SK-N-SH treated with all-trans-retinoic acid at 6 μM for 48 hours (cell line): Measurements from ENCODE around the gene HECTD3.

Experiments used
- ATAC-seq: fragments of 200-7000 bp; cut with Tn5 transposase; 3 replicates; pipeline ENCODE4 v1.9.1; 2020; ENCODE audit warnings: mild to moderate bottlenecking, moderate library complexity
- ARNTL ChIP-seq: fragments of 450-650 bp; formaldehyde crosslinking; IDR thresholded peaks from 2 replicates; pipeline ENCODE4 v1.5.0; 2020; ENCODE audit warnings: low read depth, mild to moderate bottlenecking, moderate library complexity, borderline replicate concordance
- BACH2 ChIP-seq: fragments of 250-450 bp; sonication (Bioruptor Pico); IDR thresholded peaks from 2 replicates; pipeline ENCODE4 v1.9.0; 2021; ENCODE audit warnings: mild to moderate bottlenecking, borderline replicate concordance
- CREB5 ChIP-seq: fragments of 250-450 bp; sonication (Bioruptor Pico); IDR thresholded peaks from 2 replicates; pipeline ENCODE4 v1.5.1; 2020; ENCODE audit warnings: low read depth, mild to moderate bottlenecking, moderate library complexity
- CSDC2 ChIP-seq: fragments of 250-450 bp; sonication (Bioruptor Pico); IDR thresholded peaks from 2 replicates; pipeline ENCODE4 v1.5.0; 2020; ENCODE audit warnings: mild to moderate bottlenecking, moderate library complexity
- CSRNP3 ChIP-seq: fragments of 250-450 bp; sonication (Bioruptor Pico); IDR thresholded peaks from 2 replicates; pipeline ENCODE4 v1.5.1; 2021; ENCODE audit warnings: mild to moderate bottlenecking, moderate library complexity
- ESRRG ChIP-seq: fragments of 250-450 bp; sonication (Bioruptor Pico); IDR thresholded peaks from 2 replicates; pipeline ENCODE4 v1.6.1; 2021; ENCODE audit warnings: mild to moderate bottlenecking
- ISL1 ChIP-seq: fragments of 250-450 bp; sonication (Bioruptor Pico); IDR thresholded peaks from 2 replicates; pipeline ENCODE4 v2.1.2; 2022; ENCODE audit warnings: mild to moderate bottlenecking, moderate library complexity
- OSR1 ChIP-seq: fragments of 250-450 bp; sonication (Bioruptor Pico); IDR thresholded peaks from 2 replicates; pipeline ENCODE4 v1.8.0; 2022; ENCODE audit warnings: moderate library complexity, mild to moderate bottlenecking, inconsistent platforms
- PATZ1 ChIP-seq: fragments of 250-450 bp; sonication (Bioruptor Pico); IDR thresholded peaks from 2 replicates; pipeline ENCODE4 v1.8.0; 2020; ENCODE audit warnings: mild to moderate bottlenecking, moderate library complexity, borderline replicate concordance
- POU6F1 ChIP-seq: fragments of 250-450 bp; sonication (Bioruptor Pico); IDR thresholded peaks from 2 replicates; pipeline ENCODE4 v1.8.0; 2021; ENCODE audit warnings: low read depth, mild to moderate bottlenecking, moderate library complexity, borderline replicate concordance
- SNAI2 ChIP-seq: fragments of 250-450 bp; sonication (Bioruptor Pico); IDR thresholded peaks from 2 replicates; pipeline ENCODE4 v1.5.0; 2020; ENCODE audit warnings: mild to moderate bottlenecking, moderate library complexity
- TCF4 ChIP-seq: fragments of 250-450 bp; sonication (Bioruptor Pico); IDR thresholded peaks from 2 replicates; pipeline ENCODE4 v1.8.0; 2021; ENCODE audit warnings: mild to moderate bottlenecking, moderate library complexity, borderline replicate concordance
- TSHZ2 ChIP-seq: fragments of 250-450 bp; sonication (Bioruptor Pico); IDR thresholded peaks from 2 replicates; pipeline ENCODE4 v1.5.0; 2020; ENCODE audit warnings: mild to moderate bottlenecking, moderate library complexity
- ZC3H10 ChIP-seq: fragments of 250-450 bp; sonication (Bioruptor Pico); IDR thresholded peaks from 2 replicates; pipeline ENCODE4 v1.5.1; 2021; ENCODE audit warnings: mild to moderate bottlenecking, moderate library complexity
- ZFP3 ChIP-seq: fragments of 250-450 bp; sonication (Bioruptor Pico); IDR thresholded peaks from 2 replicates; pipeline ENCODE4 v1.5.0; 2020; ENCODE audit warnings: mild to moderate bottlenecking, moderate library complexity
- ZFP30 ChIP-seq: fragments of 450-650 bp; formaldehyde crosslinking; IDR thresholded peaks from 2 replicates; pipeline ENCODE4 v1.5.0; 2022; ENCODE audit warnings: mild to moderate bottlenecking, moderate library complexity
- ZNF565 ChIP-seq: fragments of 450-650 bp; formaldehyde crosslinking; conservative IDR thresholded peaks from 2 replicates; pipeline ENCODE4 v1.5.0; 2020; ENCODE audit warnings: low read depth, mild to moderate bottlenecking, moderate library complexity
- ZNF70 ChIP-seq: fragments of 450-650 bp; formaldehyde crosslinking; IDR thresholded peaks from 2 replicates; pipeline ENCODE4 v1.5.0; 2020; ENCODE audit warnings: mild to moderate bottlenecking, moderate library complexity
- ZNF8 ChIP-seq: fragments of 450-650 bp; formaldehyde crosslinking; IDR thresholded peaks from 2 replicates; pipeline ENCODE4 v1.5.0; 2020; ENCODE audit warnings: mild to moderate bottlenecking, moderate library complexity

The HECTD3 gene

GRCh38 chr1:45010855-45011811 is at the start of gene HECTD3:
TSS of gene HECTD3 (minus strand) at chr1:45011324. CDS start at chr1:45011257, 67 bp downstream.
- TF ChIP-seq ZC3H10, result no peak
- no peak for TF ChIP-seq ZNF8
- TF ChIP-seq ZNF70 (CRISPR knock-in tag), result no peak
- no peak for TF ChIP-seq ISL1 (CRISPR knock-in tag)
- no peak for TF ChIP-seq ZFP30 (CRISPR knock-in tag)
- no peak for TF ChIP-seq TCF4 (CRISPR knock-in tag)
- no peak for TF ChIP-seq OSR1 (CRISPR knock-in tag)
- no peak for TF ChIP-seq POU6F1 (CRISPR knock-in tag)
- no peak for TF ChIP-seq ESRRG (CRISPR knock-in tag)
- TF ChIP-seq CSDC2 (CRISPR knock-in tag), result no peak
- no peak for TF ChIP-seq ZFP3 (CRISPR knock-in tag)
- no peak for TF ChIP-seq TSHZ2 (CRISPR knock-in tag)
- no peak for TF ChIP-seq BACH2 (CRISPR knock-in tag)
- TF ChIP-seq PATZ1 (CRISPR knock-in tag), result no peak
- no peak for TF ChIP-seq ZNF565
- no peak for TF ChIP-seq ARNTL
- no peak for TF ChIP-seq SNAI2
- peak; percentile 91 for ATAC-seq

GRCh38 chr1:45059829-45060228 is 48.7 kb upstream of the HECTD3 start:
- no peak for TF ChIP-seq ZNF565
- TF ChIP-seq ZC3H10, result no peak
- TF ChIP-seq ZFP30 (CRISPR knock-in tag), result no peak
- no peak for TF ChIP-seq TSHZ2 (CRISPR knock-in tag)
- TF ChIP-seq POU6F1 (CRISPR knock-in tag), result no peak
- TF ChIP-seq CSRNP3 (CRISPR knock-in tag), result no peak
- TF ChIP-seq BACH2 (CRISPR knock-in tag), result no peak
- no peak for TF ChIP-seq CREB5 (CRISPR knock-in tag)

More at GRCh38 chr1:45059829-45060228, 48.7 kb upstream of the HECTD3 start:
- no peak for ATAC-seq
